Measurements from ENCODE around the gene STUM.
"Not testable (repeated sequence)": the region's sequence is repeated elsewhere in the genome, so short reads cannot be mapped to it uniquely, and the experiment has no call there.

STUM gene

DNA sequence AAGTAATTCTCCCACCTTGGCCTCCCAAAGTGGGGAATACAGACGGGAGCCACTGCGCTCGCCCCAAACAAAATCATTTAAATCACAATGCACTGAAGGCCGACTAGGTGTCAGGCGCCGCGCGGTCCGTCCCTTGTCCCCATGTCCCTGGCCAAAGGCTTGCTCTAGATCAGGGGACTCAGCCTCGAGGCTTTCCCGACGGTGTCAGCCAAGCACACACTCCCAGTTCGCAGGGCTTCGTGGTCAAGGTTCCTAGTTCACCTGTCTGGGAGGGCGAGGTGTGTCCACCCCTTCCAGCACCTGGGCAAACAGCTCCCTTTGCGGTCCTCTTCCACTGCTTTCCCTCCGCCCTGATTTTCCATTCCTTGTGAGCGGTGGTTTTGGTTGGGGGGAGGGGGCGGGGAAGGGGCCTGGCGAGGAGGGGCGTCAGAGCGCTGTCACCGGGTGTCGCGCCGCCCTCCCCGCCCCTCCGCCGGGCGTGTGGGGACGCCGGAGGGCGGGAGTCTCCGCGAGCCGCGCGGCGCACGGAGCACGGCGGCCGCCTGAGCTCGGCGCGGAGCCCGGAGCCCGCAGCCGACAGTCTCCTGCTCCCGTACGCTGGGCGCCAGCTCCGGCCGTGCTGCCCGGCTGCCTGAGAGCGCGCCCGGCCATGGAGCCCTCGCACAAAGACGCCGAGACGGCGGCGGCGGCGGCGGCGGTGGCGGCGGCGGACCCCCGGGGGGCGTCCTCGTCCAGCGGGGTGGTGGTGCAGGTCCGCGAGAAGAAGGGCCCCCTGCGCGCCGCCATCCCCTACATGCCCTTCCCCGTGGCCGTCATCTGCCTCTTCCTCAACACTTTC, at the start of gene STUM:
TSS of gene STUM (plus strand) at position 509 of the 838 bp plus-strand sequence. CDS start at position 650, 141 bp downstream.
- peak in 3 of 10 donors; percentile 54 to 86 (median 77) for DNase-seq
- intact Hi-C loops (cut with DNase I) = loop anchor here (5.0 kb wide), 3 partner anchors 59 to 279 kb away; no protein-coding TSS in a partner anchor

DNA sequence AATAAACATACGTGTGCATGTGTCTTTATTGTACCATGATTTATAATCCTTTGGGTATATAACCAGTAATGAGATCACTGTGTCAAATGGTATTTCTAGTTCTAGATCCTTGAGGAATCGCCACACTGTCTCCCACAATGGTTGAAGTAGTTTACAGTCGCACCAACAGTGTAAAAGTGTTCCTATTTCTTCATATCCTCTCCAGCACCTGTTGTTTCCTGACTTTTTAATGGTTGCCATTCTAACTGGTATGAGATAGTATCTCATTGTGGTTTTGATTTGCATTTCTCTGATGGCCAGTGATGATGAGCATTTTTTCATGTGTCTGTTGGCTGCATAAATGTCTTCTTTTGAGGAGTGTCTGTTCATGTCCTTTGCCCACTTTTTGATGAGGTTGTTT, 48.9 kb upstream of the STUM start:
- intact Hi-C loops (cut with DNase I); DNase-seq: not testable (repeated sequence)

DNA sequence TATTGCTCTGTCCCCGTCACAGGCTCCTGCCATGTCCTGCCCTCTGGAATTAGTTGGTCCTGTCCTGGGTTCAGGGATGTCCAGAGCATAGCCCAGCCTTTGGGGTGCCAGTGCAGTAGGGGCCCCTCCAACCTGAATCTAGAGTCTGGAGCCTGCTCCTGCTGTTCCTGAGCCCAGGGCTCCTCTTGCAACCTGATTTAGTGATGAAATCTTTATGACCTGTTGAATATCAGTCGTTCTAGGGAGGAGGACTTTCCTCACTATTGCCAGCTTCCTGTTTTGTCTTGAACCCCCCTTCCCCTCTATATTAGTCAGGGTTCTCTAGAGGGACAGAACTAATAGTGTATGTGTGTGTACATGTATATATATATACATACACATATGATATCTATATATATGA, 42.5 kb upstream of the STUM start:
- intact Hi-C loops (cut with DNase I) = no loop called here
- no peak for DNase-seq

- intact Hi-C loops (cut with DNase I) = no loop called here
- DNase-seq = no peak
Measured at GRCh38 chr1:226506921-226507320, 41.6 kb upstream of the STUM start.

DNA sequence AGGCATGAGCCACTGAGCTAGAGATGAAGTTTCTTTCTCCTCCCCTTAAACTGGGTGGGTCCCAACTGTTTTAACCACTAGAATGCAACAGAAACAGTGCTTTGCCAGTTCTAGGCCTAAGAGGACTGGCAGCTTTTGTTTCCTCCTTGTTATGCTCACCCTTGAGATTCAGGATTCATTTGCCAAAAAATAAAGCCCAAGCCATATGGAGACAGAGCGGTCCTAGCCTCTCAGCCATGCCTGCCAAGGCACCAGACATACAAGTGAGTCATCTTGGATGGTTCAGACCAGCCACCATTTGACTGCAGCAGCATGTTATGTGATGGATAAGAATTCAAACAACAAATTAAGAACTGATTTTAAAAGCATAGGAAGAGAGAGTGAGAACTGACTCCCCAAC, 38.1 kb upstream of the STUM start:
- intact Hi-C loops (cut with DNase I) = no loop called here
- DNase-seq = no peak

- intact Hi-C loops (cut with DNase I) = no loop called here
- no peak for DNase-seq
Measured at GRCh38 chr1:226511296-226511695, 37.3 kb upstream of the STUM start.

DNA sequence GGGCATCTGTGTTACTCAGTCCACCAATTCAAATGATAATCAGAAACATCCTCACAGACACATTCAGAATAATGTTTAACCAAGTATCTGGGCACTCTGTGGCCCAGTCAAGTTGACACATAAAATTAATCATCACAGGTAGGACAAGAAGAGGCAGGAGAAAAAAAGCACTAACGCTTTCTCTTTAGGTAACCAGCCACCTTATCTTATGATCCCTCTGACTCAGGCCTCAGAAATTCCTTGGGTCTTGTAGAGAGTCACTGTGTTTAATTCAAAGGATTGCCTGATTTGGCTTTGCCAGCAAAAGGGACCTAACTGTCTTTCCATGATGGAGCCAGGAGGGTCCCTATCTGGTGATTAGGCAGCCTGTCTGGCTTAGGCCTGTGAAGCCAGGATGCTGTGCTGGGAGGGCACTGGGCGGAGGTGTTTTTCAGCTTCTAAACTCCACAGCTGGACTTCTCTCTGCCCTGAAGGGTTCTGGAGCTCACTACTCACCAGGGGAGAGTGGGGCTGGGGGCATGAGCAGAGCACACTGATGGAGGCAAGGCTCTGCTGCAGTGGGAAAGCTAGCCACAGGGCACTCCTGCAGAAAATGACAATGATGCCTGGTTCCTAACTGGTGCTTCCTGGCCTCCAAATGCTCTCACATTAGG, 36.4 kb upstream of the STUM start:
- DNase-seq = no peak
- intact Hi-C loops (cut with DNase I) = no loop called here

GRCh38 chr1:226518375-226518774, 30.2 kb upstream of the STUM start:
- intact Hi-C loops (cut with DNase I) = no loop called here
- no peak for DNase-seq

DNA sequence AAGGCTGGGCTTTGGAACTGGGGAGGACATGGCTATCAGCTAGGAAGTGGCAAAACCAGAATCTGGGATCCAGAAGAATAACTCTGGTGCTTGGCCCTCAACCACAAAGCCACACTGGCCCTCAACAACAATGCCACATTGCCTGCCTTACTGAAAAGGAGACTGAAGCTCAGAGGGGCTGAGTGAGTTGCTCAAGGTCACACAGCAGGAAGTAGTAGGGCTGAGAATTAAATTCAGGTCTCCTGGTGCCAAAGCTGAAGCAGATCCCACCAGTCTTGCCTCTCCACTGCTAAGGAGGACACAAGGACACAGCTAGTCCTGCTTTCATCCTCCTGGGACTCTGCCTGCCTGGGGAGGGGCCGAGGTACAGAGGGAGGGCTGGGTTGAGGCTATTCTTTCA, 29.4 kb upstream of the STUM start:
- no peak for DNase-seq
- intact Hi-C loops (cut with DNase I) = no loop called here

GRCh38 chr1:226519716-226520598, 28.6 kb upstream of the STUM start:
- no peak for DNase-seq
- intact Hi-C loops (cut with DNase I) = no loop called here

DNA sequence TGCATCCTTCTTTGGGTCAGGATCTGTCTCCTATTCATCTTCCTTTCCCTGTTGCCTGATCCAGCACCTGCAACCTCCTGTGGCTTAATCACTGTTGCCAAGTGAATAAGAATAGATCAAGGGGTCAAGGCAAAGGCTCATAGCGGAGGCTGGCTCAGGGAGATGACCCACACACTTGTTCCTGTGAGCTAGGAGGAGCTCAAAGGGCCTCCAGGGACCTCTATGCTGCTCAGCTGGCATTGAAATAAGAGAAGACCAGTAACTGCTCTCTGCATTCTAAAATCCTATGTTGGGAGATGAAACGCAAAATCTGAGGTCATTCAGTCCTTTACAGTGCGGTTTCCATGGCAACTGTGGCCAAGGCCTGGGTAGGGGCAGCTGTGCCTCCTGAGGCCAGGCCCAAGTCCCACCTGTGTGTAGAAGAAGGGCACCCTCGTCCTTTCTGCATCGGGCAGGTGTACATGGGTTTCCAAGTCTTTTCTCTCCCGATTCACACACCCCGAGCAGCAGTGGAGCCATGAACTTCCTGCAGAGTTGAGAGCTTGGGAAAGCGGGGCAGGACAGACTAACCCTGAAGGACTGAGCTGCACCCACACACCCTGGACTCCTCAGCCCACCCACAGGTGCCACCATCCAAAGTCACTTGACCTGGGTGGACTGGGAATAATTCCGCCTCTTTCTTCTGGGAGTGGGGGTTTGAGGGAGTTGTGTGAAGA, 27.8 kb upstream of the STUM start:
- intact Hi-C loops (cut with DNase I) = no loop called here
- DNase-seq = no peak

DNA sequence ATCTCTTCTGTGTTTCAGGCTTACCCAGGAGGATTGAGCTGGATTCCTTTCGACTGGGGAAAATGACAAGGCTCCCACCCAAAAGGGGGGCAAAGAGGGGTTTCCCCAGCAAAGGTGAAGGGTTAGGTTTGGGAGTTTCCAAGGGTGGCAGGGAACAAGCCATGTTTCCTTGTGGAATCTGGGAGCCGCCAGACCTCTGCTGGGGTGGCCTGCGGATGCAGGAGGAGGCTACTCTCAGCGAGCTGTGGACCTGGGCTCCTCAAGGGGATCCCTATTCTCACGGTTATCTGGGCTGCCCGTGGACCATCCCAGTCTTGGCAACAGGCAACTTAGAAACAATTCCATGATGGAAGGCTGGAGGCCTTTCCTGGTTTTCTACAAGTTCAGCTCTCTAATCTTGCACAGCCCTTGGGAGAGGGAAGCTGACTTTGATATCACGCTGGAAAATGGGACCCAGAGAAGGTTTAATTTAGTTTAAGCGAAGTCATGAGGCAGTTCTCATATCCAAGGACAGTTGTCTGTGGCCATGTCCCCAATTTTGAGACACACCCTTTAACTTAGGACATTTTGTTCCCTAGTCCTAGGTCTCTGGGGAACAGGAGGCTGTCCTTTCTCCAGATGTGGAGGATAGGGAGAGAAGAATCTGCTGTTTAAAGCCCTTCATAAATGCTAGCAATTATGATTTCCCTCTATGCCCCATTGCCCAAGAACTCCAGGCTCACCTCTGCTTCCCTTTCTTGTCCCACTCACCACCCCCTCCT, 24.7 kb upstream of the STUM start:
- intact Hi-C loops (cut with DNase I) = no loop called here
- DNase-seq = no peak

DNA sequence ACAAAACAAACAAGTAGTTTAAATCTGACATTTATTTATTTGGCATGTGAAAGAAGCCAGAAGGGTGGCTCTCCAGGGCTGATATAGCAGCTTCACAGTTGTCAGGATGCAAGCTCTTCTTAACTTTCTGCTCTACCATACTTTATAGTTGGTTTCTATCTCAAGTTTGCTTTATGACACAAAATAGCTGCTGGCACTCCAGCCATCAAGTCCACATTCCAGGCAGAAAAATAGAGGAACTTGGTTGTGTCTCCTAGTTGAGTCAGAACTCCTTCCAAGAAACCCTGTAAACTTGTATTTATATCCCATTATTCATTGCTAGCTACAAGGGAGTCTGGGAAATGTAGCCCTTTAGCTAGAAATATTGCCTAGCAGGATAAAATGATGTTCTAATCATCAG, 24.0 kb upstream of the STUM start:
- intact Hi-C loops (cut with DNase I) = no loop called here
- no peak for DNase-seq

- intact Hi-C loops (cut with DNase I) = loop anchor here (5.0 kb wide), 1 partner anchor 352 kb away; no protein-coding TSS in a partner anchor
- DNase-seq = no peak
Measured at GRCh38 chr1:226525750-226526149, 22.8 kb upstream of the STUM start.

DNA sequence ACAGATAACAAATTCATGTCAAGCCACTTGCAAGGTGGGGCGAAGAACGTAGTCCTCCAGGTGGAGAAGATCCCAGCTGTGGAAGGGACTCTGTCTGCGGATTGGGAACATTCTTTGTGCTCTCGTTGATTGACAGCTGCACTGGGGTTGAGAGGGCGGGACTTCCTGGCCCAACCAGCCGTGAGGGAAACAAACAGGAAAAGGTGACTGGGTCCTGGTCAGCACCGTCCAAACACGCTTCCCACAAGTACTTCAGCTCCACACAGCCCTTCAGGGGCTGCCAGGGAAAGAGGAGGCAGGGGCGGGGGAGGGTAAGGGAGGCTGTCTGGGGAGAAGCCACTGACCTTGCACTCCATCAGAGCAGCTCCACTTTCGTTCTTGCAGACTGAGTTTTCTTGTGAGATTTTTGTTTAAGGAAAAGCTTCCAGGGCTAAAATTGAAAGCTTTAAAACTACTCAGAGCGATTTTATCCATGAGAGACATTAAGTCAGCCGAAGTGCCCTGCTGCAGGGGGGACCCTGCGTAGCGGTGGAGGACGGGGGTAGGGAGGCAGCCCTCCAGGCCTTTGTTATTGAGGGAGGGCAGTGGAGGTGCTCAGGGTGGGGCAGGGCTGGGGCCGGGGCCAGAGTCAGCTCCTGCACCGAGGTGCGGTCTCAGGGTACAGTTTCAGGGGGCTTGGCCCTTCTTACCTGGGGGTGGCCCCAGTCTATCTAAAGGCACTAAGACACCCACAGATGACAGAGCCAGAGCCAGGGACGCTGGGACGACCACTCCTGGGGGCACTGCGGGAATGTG, 21.6 kb upstream of the STUM start:
- intact Hi-C loops (cut with DNase I) = loop anchor here (5.0 kb wide), 1 partner anchor 350 kb away; no protein-coding TSS in a partner anchor
- DNase-seq = peak in 1 of 10 donors; percentile 62

GRCh38 chr1:226529891-226530290, 18.7 kb upstream of the STUM start:
- DNase-seq = no peak
- intact Hi-C loops (cut with DNase I) = loop anchor here (5.0 kb wide), 1 partner anchor 347 kb away; no protein-coding TSS in a partner anchor

GRCh38 chr1:226530591-226530990, 18.0 kb upstream of the STUM start:
- DNase-seq = no peak
- intact Hi-C loops (cut with DNase I) = no loop called here

DNA sequence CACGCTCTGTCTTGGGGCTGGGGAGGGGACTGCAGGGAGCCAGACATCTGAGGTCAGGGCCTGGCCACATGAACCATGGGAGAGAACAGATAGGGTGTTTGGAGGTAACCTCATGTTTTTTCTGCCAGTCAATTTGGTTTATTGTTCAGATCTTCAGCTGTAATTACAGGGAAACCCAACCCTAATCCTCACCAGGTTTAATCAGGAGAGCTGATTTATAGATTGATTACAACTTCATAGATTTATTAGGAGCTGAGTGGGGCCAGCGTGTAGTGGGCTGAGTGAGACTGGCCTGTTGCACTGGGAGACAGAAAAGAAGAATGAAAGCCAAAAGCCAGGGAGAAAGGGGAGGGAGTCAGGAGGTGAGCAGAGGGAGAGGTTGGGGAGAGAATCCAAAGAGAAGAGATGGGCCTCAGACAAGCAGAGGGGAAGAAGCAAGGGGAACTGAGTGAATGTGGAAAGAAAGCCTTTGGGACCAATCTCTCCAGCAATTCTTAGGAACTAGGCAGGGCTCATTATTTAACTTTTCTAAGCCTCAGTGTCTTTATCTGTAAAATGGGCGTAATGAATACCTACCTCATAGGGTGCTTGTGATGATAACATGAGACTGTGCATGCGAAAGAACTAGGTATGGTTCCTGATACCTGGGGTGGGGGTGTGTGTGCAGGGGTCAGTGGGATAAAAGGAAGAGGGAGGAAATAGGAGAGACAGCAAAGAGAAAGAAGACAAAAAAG, 17.0 kb upstream of the STUM start:
- DNase-seq = no peak

More for the DNA sequence above, 17.0 kb upstream of the STUM start:
- intact Hi-C loops (cut with DNase I) = no loop called here

Data from posterior cingulate gyrus (tissue), 11 donors.